GM06990 (cell line): Measurements from ENCODE around the gene TTC28.

Experiments used
- DNase-seq: peaks from one replicate; pipeline ENCODE4 v3.0.0-alpha.2; 2011; ENCODE audit not compliant: insufficient read length; ENCODE audit errors: extremely low read depth
- H3K27me3 ChIP-seq: replicated peaks from 2 replicates; pipeline ENCODE4 v1.6.0; 2011; ENCODE audit warnings: low read length; ENCODE audit not compliant: control insufficient read depth, insufficient read depth
- H3K36me3 ChIP-seq: 2 replicates; pipeline ENCODE4 v1.5.1; 2011; ENCODE audit warnings: low read length; ENCODE audit not compliant: control insufficient read depth, insufficient read depth
- H3K4me3 ChIP-seq: replicated peaks from 2 replicates; pipeline ENCODE4 v1.5.1; 2011; ENCODE audit warnings: low read depth, mild to moderate bottlenecking, control low read depth, low read length
- CTCF ChIP-seq: IDR thresholded peaks from 2 replicates; pipeline ENCODE4 v1.5.1; 2011; ENCODE audit warnings: low read length, control low read depth, mild to moderate bottlenecking, inconsistent platforms; ENCODE audit not compliant: insufficient read depth, poor library complexity, severe bottlenecking

Gene TTC28

GRCh38 chr22:28155808-28156207 lies 523.8 kb downstream of the TTC28 start:
- DNase-seq: no peak
- H3K36me3 ChIP-seq: no peaks in the 10 kb centered on the region
- H3K27me3 ChIP-seq: no peaks in the 10 kb centered on the region
- no peak overlapping the region for H3K4me3 ChIP-seq
- no peak for TF ChIP-seq CTCF

- Histone ChIP-seq H3K4me3 (no peak overlapping the region), H3K36me3 (no peaks in the 10 kb centered on the region), H3K27me3 (no peaks in the 10 kb centered on the region)
- DNase-seq: no peak
- TF ChIP-seq CTCF: no peak
Measured at GRCh38 chr22:28154861-28155260, 524.8 kb downstream of the TTC28 start.

- H3K27me3 ChIP-seq: no peaks in the 10 kb centered on the region
Measured at GRCh38 chr22:28151151-28151816, 528.4 kb downstream of the TTC28 start.

DNA sequence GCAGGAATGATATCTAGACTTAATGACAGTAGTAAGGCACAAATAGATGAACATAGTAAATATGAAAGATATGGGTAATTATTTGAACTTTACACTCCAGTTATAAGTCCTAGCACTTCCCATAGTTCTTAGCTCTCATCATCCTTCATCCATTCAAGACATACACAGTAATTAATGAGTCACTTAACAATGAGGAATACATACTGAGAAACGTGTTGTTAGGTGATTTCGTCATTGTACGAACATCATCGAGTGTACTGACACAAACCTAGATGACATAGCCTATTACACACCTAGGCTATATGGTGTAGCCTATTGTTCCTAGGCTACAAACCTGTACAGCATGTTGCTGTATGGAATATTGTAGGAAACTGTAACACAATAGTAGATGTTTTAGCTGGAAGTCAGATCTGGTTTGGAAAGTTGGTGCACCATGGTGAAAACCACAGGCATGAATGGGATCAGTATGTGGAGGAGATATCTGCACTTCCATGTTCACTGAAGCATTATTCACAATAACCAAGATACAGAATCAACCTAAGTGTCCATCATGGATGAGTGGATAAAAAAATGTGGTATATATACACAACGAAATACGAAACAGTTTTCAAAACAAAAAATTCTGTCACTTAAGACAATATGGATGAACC lies 530.7 kb downstream of the TTC28 start:
- H3K27me3 ChIP-seq: no peaks in the 10 kb centered on the region
- no peak for DNase-seq
- H3K36me3 ChIP-seq: no peaks in the 10 kb centered on the region
- H3K4me3 ChIP-seq: no peak overlapping the region
- no peak for TF ChIP-seq CTCF

More at GRCh38 chr22:28151151-28151816, 528.4 kb downstream of the TTC28 start:
- Histone ChIP-seq H3K36me3 (no peaks in the 10 kb centered on the region), H3K4me3 (no peak overlapping the region)
- TF ChIP-seq CTCF: no peak
- no peak for DNase-seq

DNA sequence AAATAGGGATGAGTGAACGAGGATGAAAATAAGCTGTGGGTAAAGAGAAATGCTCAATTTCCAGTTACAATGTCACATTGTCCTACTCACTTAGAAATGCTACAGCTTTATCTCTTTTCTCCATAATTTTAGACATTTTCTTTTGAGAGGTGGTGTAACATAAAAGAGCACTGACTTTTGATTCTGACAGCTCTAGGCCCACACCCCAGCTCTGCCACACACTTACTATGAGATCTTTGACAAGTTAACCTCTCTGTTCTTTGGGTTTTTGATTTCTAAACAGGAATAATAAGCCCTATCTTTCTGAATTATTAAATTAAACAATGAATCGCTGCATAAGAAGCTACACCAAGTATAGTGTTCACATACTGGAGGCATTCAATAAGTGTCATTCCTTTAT lies 532.2 kb downstream of the TTC28 start:
- H3K4me3 ChIP-seq: no peak overlapping the region
- no peaks in the 10 kb centered on the region; the same call in 1 of the 2 replicates for H3K27me3 ChIP-seq
- no peak for TF ChIP-seq CTCF
- H3K36me3 ChIP-seq: no peaks in the 10 kb centered on the region
- no peak for DNase-seq
